Measurements from ENCODE around the gene FGFR1OP2. TPM values are rescaled to one million over a fixed set of nuclear protein-coding genes. Genes with fewer than 3 reads are reported as not detected.
A peak's percentile ranks its signal among the peaks of the same experiment; 100 is the strongest.

FGFR1OP2 gene
- polyA plus RNA-seq, 1 experiment, result 46.2 TPM

DNA sequence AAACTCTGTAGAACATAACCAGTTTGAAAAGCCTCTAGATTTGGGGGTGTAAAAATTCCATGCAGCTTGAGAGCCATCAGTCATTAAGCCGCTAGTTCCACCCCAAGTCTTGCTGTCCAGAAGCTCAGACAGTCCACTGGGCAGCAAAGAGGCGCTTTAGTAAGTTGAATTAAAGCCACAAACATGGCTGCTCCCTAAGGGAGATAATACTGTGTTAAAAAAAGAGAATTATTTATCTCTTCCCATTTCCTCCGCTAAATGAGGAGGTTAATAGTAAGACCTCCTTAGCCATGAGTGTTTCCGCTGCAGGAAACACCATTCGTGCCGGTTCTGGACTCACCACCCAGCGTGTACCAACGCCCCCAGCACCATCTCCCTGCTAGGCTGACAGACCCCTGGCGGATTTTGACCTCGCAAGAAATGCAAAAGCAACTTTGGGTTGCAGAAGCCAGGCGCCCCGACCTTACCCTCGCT lies 75.4 kb downstream of the FGFR1OP2 start:
- Histone ChIP-seq H3K27ac (ENCODE audit: low read depth, low read length) (no peak overlapping the region), H3K4me3 (ENCODE audit: low read depth, low read length) (peak overlapping the region; percentile 85), H3K27me3 (ENCODE audit: control insufficient read depth, insufficient read depth, low read length) (no peaks in the 10 kb centered on the region), H3K9me3 (ENCODE audit: control insufficient read depth, insufficient read depth, low read length) (no peaks in the 10 kb centered on the region)
- no peak for DNase-seq (ENCODE audit: low read depth, low spot score)
- TF ChIP-seq, protein P1, sequence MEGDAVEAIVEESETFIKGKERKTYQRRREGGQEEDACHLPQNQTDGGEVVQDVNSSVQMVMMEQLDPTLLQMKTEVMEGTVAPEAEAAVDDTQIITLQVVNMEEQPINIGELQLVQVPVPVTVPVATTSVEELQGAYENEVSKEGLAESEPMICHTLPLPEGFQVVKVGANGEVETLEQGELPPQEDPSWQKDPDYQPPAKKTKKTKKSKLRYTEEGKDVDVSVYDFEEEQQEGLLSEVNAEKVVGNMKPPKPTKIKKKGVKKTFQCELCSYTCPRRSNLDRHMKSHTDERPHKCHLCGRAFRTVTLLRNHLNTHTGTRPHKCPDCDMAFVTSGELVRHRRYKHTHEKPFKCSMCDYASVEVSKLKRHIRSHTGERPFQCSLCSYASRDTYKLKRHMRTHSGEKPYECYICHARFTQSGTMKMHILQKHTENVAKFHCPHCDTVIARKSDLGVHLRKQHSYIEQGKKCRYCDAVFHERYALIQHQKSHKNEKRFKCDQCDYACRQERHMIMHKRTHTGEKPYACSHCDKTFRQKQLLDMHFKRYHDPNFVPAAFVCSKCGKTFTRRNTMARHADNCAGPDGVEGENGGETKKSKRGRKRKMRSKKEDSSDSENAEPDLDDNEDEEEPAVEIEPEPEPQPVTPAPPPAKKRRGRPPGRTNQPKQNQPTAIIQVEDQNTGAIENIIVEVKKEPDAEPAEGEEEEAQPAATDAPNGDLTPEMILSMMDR (IDR thresholded peaks at IDR 0.05; ENCODE audit: low read depth, low read length), result no peak
- POLR2A ChIA-PET, result interaction anchor here (0.6 kb wide), 1 partner anchor 13 kb away, joined by 3 read pairs; no protein-coding TSS in a partner anchor
- CTCF ChIA-PET, result interaction anchor here (0.6 to 0.9 kb wide), 5 partner anchors 9 to 1058 kb away, joined by 3 to 4 read pairs (median 3); no protein-coding TSS in a partner anchor

- Histone ChIP-seq H3K27me3 (ENCODE audit: control insufficient read depth, insufficient read depth, low read length) (no peaks in the 10 kb centered on the region), H3K9me3 (ENCODE audit: control insufficient read depth, insufficient read depth, low read length) (no peaks in the 10 kb centered on the region), H3K27ac (ENCODE audit: low read depth, low read length) (peak within 1 kb of the TSS; percentile 88), H3K4me3 (ENCODE audit: low read depth, low read length) (peak within 1 kb of the TSS; percentile 85)
- DNase-seq (ENCODE audit: low read depth, low spot score), result peak; percentile 48
- ChIA-PET POLR2A (interaction anchor here (0.6 kb wide), 1 partner anchor 12 kb away, joined by 3 read pairs; no protein-coding TSS in a partner anchor), CTCF (interaction anchor here (0.6 to 3.5 kb wide), 12 partner anchors 8 to 1058 kb away, joined by 3 to 124 read pairs (median 4); no protein-coding TSS in a partner anchor)
- TF ChIP-seq, protein P1 (IDR thresholded peaks at IDR 0.05; ENCODE audit: low read depth, low read length), result peak; percentile 81
Measured at GRCh38 chr12:27014085-27014858, 76.0 kb downstream of the FGFR1OP2 start, which contains the start of gene TM7SF3. TM7SF3 (minus strand) TSS chr12:27014384; CDS start chr12:27014168, 216 bp downstream.

DNA sequence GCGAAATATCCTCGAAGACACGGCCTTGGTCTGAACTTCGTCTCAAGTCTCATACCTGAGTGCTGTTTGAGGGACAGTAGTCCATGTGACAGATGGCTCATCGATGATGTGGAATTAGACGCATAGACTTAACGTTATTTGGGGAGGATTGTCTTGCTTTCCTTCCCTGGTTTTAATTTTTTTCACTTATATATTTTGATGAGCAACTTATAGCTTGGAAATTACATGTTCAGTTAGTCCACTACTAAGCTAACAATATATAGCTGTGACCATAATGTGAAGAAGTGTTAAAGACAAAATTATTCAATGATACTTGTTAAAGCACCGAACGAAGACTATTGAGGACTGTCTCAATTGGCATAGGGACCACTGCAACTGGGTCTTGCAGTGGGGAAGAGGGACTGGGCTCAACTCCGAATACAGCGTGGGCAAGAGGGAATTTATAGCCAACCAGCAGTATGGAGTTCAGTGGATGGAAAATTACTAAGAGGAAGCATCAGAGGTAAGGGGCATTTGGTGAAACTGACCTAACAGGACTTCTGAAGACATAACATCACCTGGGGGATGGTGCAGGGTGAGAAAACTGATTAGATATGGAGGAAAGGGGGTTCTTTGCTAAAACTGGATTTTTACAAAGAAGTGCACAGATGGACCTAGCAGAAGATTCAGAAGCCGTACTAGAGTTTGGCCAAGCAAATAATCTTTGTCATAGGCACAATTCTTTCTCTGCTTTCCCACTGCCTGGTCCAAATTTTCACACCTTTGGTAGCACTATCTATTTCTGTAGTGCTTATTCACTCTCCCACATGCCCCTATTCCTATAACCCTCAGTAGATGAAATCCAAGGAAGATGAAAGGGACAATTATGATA lies 76.8 kb downstream of the FGFR1OP2 start:
- ChIA-PET POLR2A (interaction anchor here (0.6 to 0.7 kb wide), 2 partner anchors 14 to 192 kb away, joined by 3 to 4 read pairs; no protein-coding TSS in a partner anchor), CTCF (interaction anchor here (0.6 to 3.5 kb wide), 41 partner anchors 9 to 397 kb away, joined by 3 to 124 read pairs (median 4); no protein-coding TSS in a partner anchor)
- no peaks in the 10 kb centered on the region for H3K9me3 ChIP-seq (ENCODE audit: control insufficient read depth, insufficient read depth, low read length)
- H3K27me3 ChIP-seq (ENCODE audit: control insufficient read depth, insufficient read depth, low read length), result no peaks in the 10 kb centered on the region
- DNase-seq (ENCODE audit: low read depth, low spot score), result no peak
- H3K4me3 ChIP-seq (ENCODE audit: low read depth, low read length), result peak overlapping the region; percentile 85
- peak overlapping the region; percentile 88 for H3K27ac ChIP-seq (ENCODE audit: low read depth, low read length)
- TF ChIP-seq, protein P1 (IDR thresholded peaks at IDR 0.05; ENCODE audit: low read depth, low read length), result no peak

DNA sequence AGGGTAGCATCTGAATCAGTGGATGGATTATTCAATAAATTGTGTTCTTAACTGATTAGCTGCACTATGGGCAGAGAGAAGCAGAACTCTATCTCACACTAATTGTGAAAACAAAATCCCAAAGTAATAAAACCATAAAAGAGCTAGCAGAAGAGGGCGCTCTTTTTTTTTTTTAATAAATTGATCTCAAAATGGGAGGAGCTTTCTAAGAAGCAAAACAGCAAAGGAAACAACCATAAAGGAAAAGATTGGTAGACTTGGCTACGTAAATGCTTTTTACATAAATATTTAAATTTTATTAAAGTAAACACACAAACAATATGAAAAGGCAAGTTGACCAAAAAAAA lies 77.4 kb downstream of the FGFR1OP2 start:
- no peak for DNase-seq (ENCODE audit: low read depth, low spot score)
- CTCF ChIA-PET, result interaction anchor here (0.6 to 3.5 kb wide), 54 partner anchors 8 to 689 kb away, joined by 3 to 124 read pairs (median 4); partner anchors contain the start of genes FGFR1OP2 and STK38L

More for the DNA sequence above, 77.4 kb downstream of the FGFR1OP2 start:
- Histone ChIP-seq H3K4me3 (ENCODE audit: low read depth, low read length) (no peak overlapping the region), H3K27me3 (ENCODE audit: control insufficient read depth, insufficient read depth, low read length) (no peaks in the 10 kb centered on the region), H3K27ac (ENCODE audit: low read depth, low read length) (no peak overlapping the region), H3K9me3 (ENCODE audit: control insufficient read depth, insufficient read depth, low read length) (no peaks in the 10 kb centered on the region)
- TF ChIP-seq, protein P1 (IDR thresholded peaks at IDR 0.05; ENCODE audit: low read depth, low read length), result peak; percentile 47
- POLR2A ChIA-PET, result interaction anchor here (0.6 to 0.7 kb wide), 3 partner anchors 13 to 192 kb away, joined by 3 to 5 read pairs (median 4); no protein-coding TSS in a partner anchor

Other genes starting within 250 kb of the FGFR1OP2 start
- 3.4 and 4.1 TPM in 2 replicates for gene ITPR2, start 105.3 kb upstream of the FGFR1OP2 start, polyA plus RNA-seq (2011; rRNA removed)
- 21.3 and 38.3 TPM in 2 replicates for gene INTS13, start 489 bp upstream of the FGFR1OP2 start, polyA plus RNA-seq (2011; rRNA removed)
- gene TM7SF3, start 75.9 kb downstream of the FGFR1OP2 start, polyA plus RNA-seq (2011; rRNA removed), result 116 and 120 TPM in 2 replicates
- 39.4 and 47.7 TPM in 2 replicates for gene MED21, start 84.1 kb downstream of the FGFR1OP2 start, polyA plus RNA-seq (2011; rRNA removed)
- gene C12orf71, start 144.1 kb downstream of the FGFR1OP2 start, polyA plus RNA-seq (2011; rRNA removed), result not detected in 2 replicates

All from AG04450 (cell line).